ENCODE results near the gene GDPD5. TPM values are rescaled to one million over a fixed set of nuclear protein-coding genes. Genes with fewer than 3 reads are reported as not detected.
A peak's percentile ranks its signal among the peaks of the same experiment; 100 is the strongest.

The GDPD5 gene
- total and polyA plus RNA-seq, 9 of the 15 experiments (the other 6 are each of a cell fraction or from before 2014, with no cell fraction given), result 0.32 to 27.3 (median 8.0) TPM

- TF ChIP-seq FOXK2 (conservative IDR thresholded peaks at IDR 0.05 in 1 of 2, IDR thresholded peaks at IDR 0.05 in 1 of 2; ENCODE audit: low read depth in 2 of 2) (no peak), TFAP4 (CRISPR knock-in tag; IDR thresholded peaks at IDR 0.05; ENCODE audit: borderline replicate concordance) (no peak), DPF2 (IDR thresholded peaks at IDR 0.05) (no peak), TAF9B (IDR thresholded peaks at IDR 0.05; ENCODE audit: partially characterized antibody) (no peak), E2F6 (IDR thresholded peaks at IDR 0.05; ENCODE audit: borderline replicate concordance in 1 of 2, extremely low read depth in 1 of 2, insufficient read depth in 1 of 2, insufficient read length in 1 of 2, low read depth in 1 of 2, low read length in 1 of 2, poor library complexity in 1 of 2, severe bottlenecking in 1 of 2) (peak in 1 of 2 experiments; percentile 13), NEUROD1 (IDR thresholded peaks at IDR 0.05; ENCODE audit: borderline replicate concordance, low read depth, low read length, partially characterized antibody) (no peak), GABPB2 (CRISPR knock-in tag; conservative IDR thresholded peaks at IDR 0.05) (no peak), NUFIP1 (IDR thresholded peaks at IDR 0.05; ENCODE audit: partially characterized antibody) (no peak), CTCFL (IDR thresholded peaks at IDR 0.05; ENCODE audit: borderline replicate concordance, insufficient read depth, low read depth, low read length, poor library complexity, severe bottlenecking) (no peak), ZBTB11 (CRISPR knock-in tag; IDR thresholded peaks at IDR 0.05) (no peak), WHSC1 (IDR thresholded peaks at IDR 0.05; ENCODE audit: low read length) (no peak), ZNF764 (CRISPR knock-in tag; IDR thresholded peaks at IDR 0.05; ENCODE audit: low read depth) (no peak), ZNF644 (tag; IDR thresholded peaks at IDR 0.05; ENCODE audit: low read depth) (no peak), TRIM25 (IDR thresholded peaks at IDR 0.05; ENCODE audit: borderline replicate concordance) (no peak), KDM4B (IDR thresholded peaks at IDR 0.05; ENCODE audit: borderline replicate concordance in 2 of 2, low read depth in 1 of 2) (no peak)
Observed at GRCh38 chr11:75539459-75540334, 14.0 kb upstream of the GDPD5 start (continued).
